ENCODE measurements around the gene NAA35. TPM values are rescaled to one million over a fixed set of nuclear protein-coding genes. Genes with fewer than 3 reads are reported as not detected.

NAA35 gene
- total RNA-seq, 3 donors from 2014 or later = 29.7 to 37.4 (median 31.0) TPM

DNA sequence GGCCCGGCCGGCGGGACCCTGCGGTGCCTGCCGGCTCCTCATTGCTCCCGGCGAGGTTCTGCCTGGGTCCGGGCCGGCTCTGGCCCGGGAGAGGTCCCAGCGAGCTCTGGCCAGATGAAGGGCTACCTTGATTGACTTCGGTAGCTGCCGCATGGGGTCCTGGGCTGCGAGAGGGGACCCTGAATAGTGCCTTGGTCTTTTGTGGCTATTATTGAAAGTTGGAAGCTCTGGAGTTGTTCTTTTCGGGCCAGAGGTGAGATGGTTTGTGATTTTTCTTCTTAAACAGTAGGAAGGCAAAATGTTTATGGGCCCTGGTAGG is 635 bp downstream of the NAA35 start:
- DNase-seq = no peak

DNA sequence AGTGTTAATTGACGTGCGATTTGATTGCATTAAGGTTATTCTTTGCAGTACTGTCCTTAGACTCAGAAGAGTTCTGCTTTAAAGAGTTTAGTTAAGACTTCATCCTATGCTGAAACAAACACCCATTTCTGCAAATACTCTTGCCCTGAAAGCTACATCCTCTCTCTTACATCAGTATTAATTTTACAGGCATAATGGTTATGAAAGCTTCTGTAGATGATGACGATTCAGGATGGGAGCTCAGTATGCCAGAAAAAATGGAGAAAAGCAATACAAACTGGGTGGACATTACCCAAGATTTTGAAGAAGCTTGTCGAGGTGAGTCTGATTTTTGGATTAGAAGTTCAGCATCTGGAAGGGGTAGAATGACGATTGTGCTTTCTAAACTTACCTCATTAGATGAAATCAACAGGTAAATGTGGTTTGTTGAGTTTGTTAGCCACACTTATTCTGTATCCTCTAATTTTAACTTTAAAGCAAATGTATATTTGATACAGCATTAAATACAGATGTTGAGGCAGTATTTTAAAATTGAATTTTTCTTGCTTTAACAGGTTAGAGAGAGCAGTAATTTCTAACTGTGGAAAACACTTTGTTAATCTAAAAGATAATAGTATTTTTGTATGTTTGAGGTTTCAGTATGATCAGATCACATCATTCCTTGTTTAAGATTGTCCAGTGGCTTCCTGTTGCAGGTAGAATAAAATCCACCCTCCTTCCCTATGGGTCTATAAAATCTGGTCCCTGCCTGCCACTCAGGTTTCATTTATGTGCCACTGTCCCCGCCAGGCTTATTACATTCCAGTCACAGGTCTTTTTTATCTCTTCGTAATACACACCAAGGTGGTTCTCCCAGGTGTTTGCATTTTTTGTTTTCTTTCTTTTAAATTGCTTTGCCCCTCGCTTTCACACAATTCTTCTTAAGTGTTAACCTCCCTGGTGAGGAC is 1.3 kb downstream of the NAA35 start:
- intact Hi-C loops (cut with DNase I, micrococcal nuclease) = no loop called here

More for the DNA sequence above, 635 bp downstream of the NAA35 start:
- H3K4me3 ChIP-seq = peak overlapping the region; percentile 98
- TF ChIP-seq, protein P1, sequence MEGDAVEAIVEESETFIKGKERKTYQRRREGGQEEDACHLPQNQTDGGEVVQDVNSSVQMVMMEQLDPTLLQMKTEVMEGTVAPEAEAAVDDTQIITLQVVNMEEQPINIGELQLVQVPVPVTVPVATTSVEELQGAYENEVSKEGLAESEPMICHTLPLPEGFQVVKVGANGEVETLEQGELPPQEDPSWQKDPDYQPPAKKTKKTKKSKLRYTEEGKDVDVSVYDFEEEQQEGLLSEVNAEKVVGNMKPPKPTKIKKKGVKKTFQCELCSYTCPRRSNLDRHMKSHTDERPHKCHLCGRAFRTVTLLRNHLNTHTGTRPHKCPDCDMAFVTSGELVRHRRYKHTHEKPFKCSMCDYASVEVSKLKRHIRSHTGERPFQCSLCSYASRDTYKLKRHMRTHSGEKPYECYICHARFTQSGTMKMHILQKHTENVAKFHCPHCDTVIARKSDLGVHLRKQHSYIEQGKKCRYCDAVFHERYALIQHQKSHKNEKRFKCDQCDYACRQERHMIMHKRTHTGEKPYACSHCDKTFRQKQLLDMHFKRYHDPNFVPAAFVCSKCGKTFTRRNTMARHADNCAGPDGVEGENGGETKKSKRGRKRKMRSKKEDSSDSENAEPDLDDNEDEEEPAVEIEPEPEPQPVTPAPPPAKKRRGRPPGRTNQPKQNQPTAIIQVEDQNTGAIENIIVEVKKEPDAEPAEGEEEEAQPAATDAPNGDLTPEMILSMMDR (IDR thresholded peaks at IDR 0.05) = no peak
- no peaks in the 10 kb centered on the region for H3K9me3 ChIP-seq
- no peak for ATAC-seq
- peaks cover 16% of the 10 kb centered on the region for H3K4me1 ChIP-seq (ENCODE audit: low read depth)
- H3K36me3 ChIP-seq (ENCODE audit: low read depth) = no peaks in the 10 kb centered on the region
- intact Hi-C loops (cut with DNase I, micrococcal nuclease) = no loop called here

DNA sequence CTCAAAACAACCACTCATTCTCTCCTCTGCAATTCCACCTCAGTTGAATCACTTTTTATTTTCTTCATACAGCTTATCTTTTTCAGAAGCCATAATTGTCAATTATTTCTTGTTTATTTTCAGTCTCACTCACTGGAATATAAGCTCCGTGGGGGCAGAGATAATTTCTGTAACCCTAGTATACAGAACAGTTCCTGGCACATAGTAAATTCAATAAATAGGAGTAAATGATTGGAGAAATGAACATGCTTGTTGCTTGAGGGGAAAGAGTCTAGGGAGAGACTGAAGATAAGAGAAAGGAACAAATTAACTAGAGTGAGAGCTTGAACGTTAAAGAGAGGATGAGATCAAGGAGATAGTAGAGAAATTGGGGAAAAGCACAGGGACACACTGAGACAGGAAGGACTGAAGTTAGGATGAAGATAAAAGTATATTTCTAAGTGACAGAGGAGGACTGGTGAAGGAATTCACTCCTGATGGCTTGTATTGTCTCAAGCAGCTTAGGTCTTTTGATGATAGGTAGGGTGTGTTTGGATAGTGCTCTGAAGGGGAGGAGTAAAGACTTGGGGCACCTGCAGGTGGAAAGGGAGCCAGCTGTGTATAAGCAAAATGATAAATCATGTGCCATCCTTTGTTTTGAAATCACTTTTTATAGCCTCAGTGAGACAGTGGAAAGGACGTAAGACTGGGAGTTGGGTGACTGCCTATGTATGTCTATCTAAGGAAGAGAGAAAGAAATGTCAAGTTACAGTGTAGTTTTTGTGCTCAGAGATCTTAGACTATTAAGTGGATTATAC is 2.2 kb downstream of the NAA35 start:
- no peaks in the 10 kb centered on the region for H3K36me3 ChIP-seq (ENCODE audit: low read depth)
- ATAC-seq (no peak), DNase-seq (no peak)
- TF ChIP-seq, protein P1 (IDR thresholded peaks at IDR 0.05) = no peak
- no peaks in the 10 kb centered on the region for H3K9me3 ChIP-seq
- intact Hi-C loops (cut with DNase I, micrococcal nuclease) = no loop called here
- peaks cover 16% of the 10 kb centered on the region for H3K4me1 ChIP-seq (ENCODE audit: low read depth)
- H3K4me3 ChIP-seq = no peak overlapping the region

More for the DNA sequence above, 1.3 kb downstream of the NAA35 start:
- H3K4me3 ChIP-seq = peak overlapping the region; percentile 98
- peaks cover 16% of the 10 kb centered on the region for H3K4me1 ChIP-seq (ENCODE audit: low read depth)
- ATAC-seq (peak; percentile 17), DNase-seq (peak in 1 of 3 donors; percentile 51)
- TF ChIP-seq, protein P1 (IDR thresholded peaks at IDR 0.05) = no peak
- no peaks in the 10 kb centered on the region for H3K9me3 ChIP-seq
- H3K36me3 ChIP-seq (ENCODE audit: low read depth) = no peaks in the 10 kb centered on the region

DNA sequence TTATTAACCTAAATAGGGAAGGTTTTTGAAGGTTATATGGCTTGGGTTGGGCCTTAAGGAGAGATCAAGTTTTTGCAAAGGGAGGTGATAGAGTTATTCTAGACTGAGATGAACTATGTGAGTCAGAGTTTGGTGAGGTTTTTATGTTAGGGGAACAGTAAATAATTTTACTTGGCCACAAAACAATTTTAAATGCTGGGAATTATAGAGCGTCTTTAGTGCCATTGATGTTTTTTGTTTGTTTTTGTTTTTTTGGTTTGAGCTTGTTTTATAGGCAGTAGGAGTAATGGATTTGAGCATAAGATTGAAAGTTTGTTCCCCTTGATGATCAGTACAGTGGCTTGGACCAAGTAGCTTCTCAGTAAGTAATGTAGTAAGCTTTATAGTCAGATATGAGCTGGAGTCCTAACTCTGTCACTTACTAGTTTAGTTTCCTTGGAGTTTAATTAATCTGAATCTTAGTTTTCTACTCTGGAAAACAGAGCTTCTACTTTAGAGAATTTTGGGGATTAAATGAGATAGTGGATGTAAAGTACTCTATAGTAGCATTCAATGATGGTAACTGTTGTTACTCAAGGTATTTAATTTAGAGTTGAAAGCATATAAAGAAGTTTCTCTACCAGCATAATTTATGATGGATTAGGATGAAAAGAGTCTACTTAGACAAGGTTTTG is 2.9 kb downstream of the NAA35 start:
- Histone ChIP-seq H3K4me3 (no peak overlapping the region), H3K36me3 (ENCODE audit: low read depth) (no peaks in the 10 kb centered on the region), H3K9me3 (no peaks in the 10 kb centered on the region), H3K4me1 (ENCODE audit: low read depth) (peaks cover 16% of the 10 kb centered on the region)
- intact Hi-C loops (cut with DNase I, micrococcal nuclease) = no loop called here
- DNase-seq (no peak), ATAC-seq (no peak)
- TF ChIP-seq, protein P1 (IDR thresholded peaks at IDR 0.05) = no peak

DNA sequence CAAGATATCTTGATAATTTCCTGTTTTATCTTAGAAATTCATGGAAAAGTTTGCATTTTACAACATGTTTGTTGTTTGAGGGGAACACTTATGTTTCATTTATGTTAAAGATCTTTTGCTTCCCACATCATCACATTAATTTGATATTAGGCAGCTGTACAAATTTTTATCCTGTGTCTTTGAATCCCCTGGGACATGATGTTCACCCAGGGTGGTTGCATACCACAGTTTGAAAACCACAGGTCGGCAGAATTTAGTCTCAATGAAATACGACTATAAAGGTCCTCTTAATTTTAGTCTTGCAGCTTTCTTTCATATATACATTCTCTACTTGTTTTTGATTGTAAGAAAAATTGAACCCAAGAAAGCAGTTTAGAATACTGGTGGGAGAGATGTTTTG is 3.7 kb downstream of the NAA35 start:
- TF ChIP-seq, protein P1 (IDR thresholded peaks at IDR 0.05) = no peak
- Histone ChIP-seq H3K4me1 (ENCODE audit: low read depth) (peaks cover 16% of the 10 kb centered on the region), H3K36me3 (ENCODE audit: low read depth) (no peaks in the 10 kb centered on the region), H3K9me3 (no peaks in the 10 kb centered on the region), H3K4me3 (no peak overlapping the region)
- no peak for ATAC-seq
- DNase-seq = no peak
- intact Hi-C loops (cut with DNase I, micrococcal nuclease) = no loop called here

All from mucosa of descending colon (tissue), 3 donors.